Coronary artery (tissue), 2 donors: ENCODE measurements around the gene NUDT3.

Experiments used
- DNase-seq: peaks from one replicate; pipeline ENCODE4 v3.0.0-alpha.2; 2017; ENCODE audit warnings: low spot score
- H3K27ac ChIP-seq, 2 donors: fragments of 200-600 bp; sonication (generic); one replicate each; pipeline ENCODE4 v1.5.1; 2016 to 2019
- H3K4me3 ChIP-seq: fragments of 200-600 bp; sonication (generic); 2 replicates; pipeline ENCODE4 v1.5.1; 2016; ENCODE audit warnings: mild to moderate bottlenecking, moderate library complexity
- CTCF ChIP-seq: fragments of 200-600 bp; sonication (generic); IDR thresholded peaks from one replicate; pipeline ENCODE4 v1.5.1; 2019; ENCODE audit warnings: antibody characterized with exemption

Gene NUDT3

GRCh38 chr6:34385793-34386195 is 6.7 kb downstream of the NUDT3 start:
- TF ChIP-seq CTCF = no peak
- no peak overlapping the region for H3K27ac ChIP-seq
- DNase-seq = no peak
- no peak overlapping the region for H3K4me3 ChIP-seq

- H3K27ac ChIP-seq = peak overlapping the region; percentile 35 to 76
- no peak overlapping the region for H3K4me3 ChIP-seq
- no peak for TF ChIP-seq CTCF
- no peak for DNase-seq
These were observed 7.9 kb downstream of the NUDT3 start for GRCh38 chr6:34384321-34385153.

- TF ChIP-seq CTCF = no peak
- peak overlapping the region; percentile 6 for H3K4me3 ChIP-seq
- H3K27ac ChIP-seq = peak overlapping the region; percentile 35 to 76
- DNase-seq = no peak
These were observed 8.7 kb downstream of the NUDT3 start for GRCh38 chr6:34383656-34384320.

- no peak overlapping the region for H3K4me3 ChIP-seq
- no peak for DNase-seq
- H3K27ac ChIP-seq = peak overlapping the region in 1 of 2 donors; percentile 76
- TF ChIP-seq CTCF = no peak
These were observed 9.3 kb downstream of the NUDT3 start for GRCh38 chr6:34383161-34383631.

- Histone ChIP-seq H3K4me3 (no peak overlapping the region), H3K27ac (no peak overlapping the region)
- TF ChIP-seq CTCF = no peak
- DNase-seq = no peak
These were observed 11.4 kb downstream of the NUDT3 start for GRCh38 chr6:34381081-34381480.

- TF ChIP-seq CTCF = no peak
- H3K27ac ChIP-seq = no peak overlapping the region
- no peak for DNase-seq
- H3K4me3 ChIP-seq = no peak overlapping the region
These were observed 14.0 kb downstream of the NUDT3 start for GRCh38 chr6:34378470-34378869.
